Measurements from ENCODE around the gene SHROOM1. TPM values are rescaled to one million over a fixed set of nuclear protein-coding genes. Genes with fewer than 3 reads are reported as not detected.

Gene SHROOM1
- total RNA-seq, 2 experiments from 2014 or later: 0.60 to 2.4 TPM

- Histone ChIP-seq H3K27ac (ENCODE audit: low read depth, low read length, poor library complexity, severe bottlenecking) (no peak overlapping the region), H3K4me3 (ENCODE audit: low read depth, low read length, poor library complexity, severe bottlenecking) (no peak overlapping the region), H3K79me2 (ENCODE audit: insufficient read depth, low read depth, low read length) (no peaks in the 10 kb centered on the region), H2AFZ (ENCODE audit: low read length) (no peak overlapping the region), H3K4me2 (ENCODE audit: low read length) (no peak overlapping the region), H3K9me2 (ENCODE audit: insufficient read depth, low read length) (no peaks in the 10 kb centered on the region), H4K20me1 (ENCODE audit: insufficient read depth, low read length) (no peaks in the 10 kb centered on the region), H3K36me3 (ENCODE audit: insufficient read depth, low read length) (no peaks in the 10 kb centered on the region), H3K4me1 (ENCODE audit: insufficient read depth, low read length, poor library complexity, severe bottlenecking) (no peaks in the 10 kb centered on the region), H3K9me3 (ENCODE audit: low read length) (no peaks in the 10 kb centered on the region)
- no peak for DNase-seq (ENCODE audit: low spot score)
- POLR2A ChIA-PET: interaction anchor here (0.7 kb wide), 1 partner anchor 9 kb away, joined by 3 read pairs; no protein-coding TSS in a partner anchor
- no TSS peak for BruUV-seq (replicated peaks)
- no peak for TF ChIP-seq EZH2phosphoT487 (IDR thresholded peaks at IDR 0.05; ENCODE audit: borderline replicate concordance, low read depth, low read length)
- TF ChIP-seq, protein P1, sequence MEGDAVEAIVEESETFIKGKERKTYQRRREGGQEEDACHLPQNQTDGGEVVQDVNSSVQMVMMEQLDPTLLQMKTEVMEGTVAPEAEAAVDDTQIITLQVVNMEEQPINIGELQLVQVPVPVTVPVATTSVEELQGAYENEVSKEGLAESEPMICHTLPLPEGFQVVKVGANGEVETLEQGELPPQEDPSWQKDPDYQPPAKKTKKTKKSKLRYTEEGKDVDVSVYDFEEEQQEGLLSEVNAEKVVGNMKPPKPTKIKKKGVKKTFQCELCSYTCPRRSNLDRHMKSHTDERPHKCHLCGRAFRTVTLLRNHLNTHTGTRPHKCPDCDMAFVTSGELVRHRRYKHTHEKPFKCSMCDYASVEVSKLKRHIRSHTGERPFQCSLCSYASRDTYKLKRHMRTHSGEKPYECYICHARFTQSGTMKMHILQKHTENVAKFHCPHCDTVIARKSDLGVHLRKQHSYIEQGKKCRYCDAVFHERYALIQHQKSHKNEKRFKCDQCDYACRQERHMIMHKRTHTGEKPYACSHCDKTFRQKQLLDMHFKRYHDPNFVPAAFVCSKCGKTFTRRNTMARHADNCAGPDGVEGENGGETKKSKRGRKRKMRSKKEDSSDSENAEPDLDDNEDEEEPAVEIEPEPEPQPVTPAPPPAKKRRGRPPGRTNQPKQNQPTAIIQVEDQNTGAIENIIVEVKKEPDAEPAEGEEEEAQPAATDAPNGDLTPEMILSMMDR (conservative IDR thresholded peaks at IDR 0.05; ENCODE audit: low read length): no peak
- CTCF ChIA-PET (ENCODE audit: unreplicated experiment): no interaction called here
- intact Hi-C loops (cut with micrococcal nuclease; ENCODE audit: unreplicated experiment): loop anchor here (10.0 kb wide), 1 partner anchor 455 kb away; no protein-coding TSS in a partner anchor
Observed at GRCh38 chr5:132839426-132840301, 9.2 kb upstream of the SHROOM1 start.

GRCh38 chr5:132838516-132839282 is 8.3 kb upstream of the SHROOM1 start:
- no peak for TF ChIP-seq EZH2phosphoT487 (IDR thresholded peaks at IDR 0.05; ENCODE audit: borderline replicate concordance, low read depth, low read length)
- TF ChIP-seq, protein P1 (conservative IDR thresholded peaks at IDR 0.05; ENCODE audit: low read length): no peak
- ChIA-PET CTCF (ENCODE audit: unreplicated experiment) (no interaction called here), POLR2A (interaction anchor here (0.7 kb wide), 1 partner anchor 45 kb away, joined by 3 read pairs; no protein-coding TSS in a partner anchor)
- H3K4me1 ChIP-seq (ENCODE audit: insufficient read depth, low read length, poor library complexity, severe bottlenecking): no peaks in the 10 kb centered on the region
- no peaks in the 10 kb centered on the region for H3K9me3 ChIP-seq (ENCODE audit: low read length)
- no peaks in the 10 kb centered on the region for H3K36me3 ChIP-seq (ENCODE audit: insufficient read depth, low read length)
- BruUV-seq (replicated peaks): no TSS peak
- H3K79me2 ChIP-seq (ENCODE audit: insufficient read depth, low read depth, low read length): no peaks in the 10 kb centered on the region
- no peaks in the 10 kb centered on the region for H4K20me1 ChIP-seq (ENCODE audit: insufficient read depth, low read length)
- intact Hi-C loops (cut with micrococcal nuclease; ENCODE audit: unreplicated experiment): loop anchor here (10.0 kb wide), 1 partner anchor 456 kb away; no protein-coding TSS in a partner anchor
- no peaks in the 10 kb centered on the region for H3K9me2 ChIP-seq (ENCODE audit: insufficient read depth, low read length)
- no peak for DNase-seq (ENCODE audit: low spot score)
- H3K4me3 ChIP-seq (ENCODE audit: low read depth, low read length, poor library complexity, severe bottlenecking): no peak overlapping the region
- no peak overlapping the region for H3K4me2 ChIP-seq (ENCODE audit: low read length)
- no peak overlapping the region for H3K27ac ChIP-seq (ENCODE audit: low read depth, low read length, poor library complexity, severe bottlenecking)
- H2AFZ ChIP-seq (ENCODE audit: low read length): no peak overlapping the region
